ENCODE results near the gene RIMBP2. TPM values are rescaled to one million over a fixed set of nuclear protein-coding genes. Genes with fewer than 3 reads are reported as not detected.

The RIMBP2 gene
- total RNA-seq, 3 donors from 2014 or later = 2.3 to 5.9 (median 5.4) TPM

GRCh38 chr12:130687190-130687589 is 28.9 kb downstream of the RIMBP2 start:
- TF ChIP-seq CTCF (IDR thresholded peaks at IDR 0.05) = no peak
- DNase-seq (no peak), ATAC-seq (no peak)
- Histone ChIP-seq H3K4me3 (no peak overlapping the region), H3K9me3 (no peaks in the 10 kb centered on the region), H3K36me3 (ENCODE audit: low read depth) (no peaks in the 10 kb centered on the region), H3K4me1 (ENCODE audit: low read depth) (no peaks in the 10 kb centered on the region)
- intact Hi-C loops (cut with DNase I, micrococcal nuclease) = no loop called here

GRCh38 chr12:130686511-130686991 is 29.5 kb downstream of the RIMBP2 start:
- Histone ChIP-seq H3K9me3 (no peaks in the 10 kb centered on the region), H3K4me3 (no peak overlapping the region), H3K36me3 (ENCODE audit: low read depth) (no peaks in the 10 kb centered on the region), H3K4me1 (ENCODE audit: low read depth) (no peaks in the 10 kb centered on the region)
- ATAC-seq = no peak
- no peak for DNase-seq
- intact Hi-C loops (cut with DNase I, micrococcal nuclease) = no loop called here
- no peak for TF ChIP-seq CTCF (IDR thresholded peaks at IDR 0.05)

- intact Hi-C loops (cut with DNase I, micrococcal nuclease) = no loop called here
- no peak for DNase-seq
- Histone ChIP-seq H3K36me3 (ENCODE audit: low read depth) (no peaks in the 10 kb centered on the region), H3K9me3 (no peaks in the 10 kb centered on the region), H3K4me3 (no peak overlapping the region), H3K4me1 (ENCODE audit: low read depth) (no peaks in the 10 kb centered on the region)
- no peak for ATAC-seq
- no peak for TF ChIP-seq CTCF (IDR thresholded peaks at IDR 0.05)
Measured at GRCh38 chr12:130685850-130686249, 30.2 kb downstream of the RIMBP2 start.

- Histone ChIP-seq H3K4me3 (no peak overlapping the region), H3K9me3 (no peaks in the 10 kb centered on the region), H3K36me3 (ENCODE audit: low read depth) (no peaks in the 10 kb centered on the region), H3K4me1 (ENCODE audit: low read depth) (no peaks in the 10 kb centered on the region)
- no peak for ATAC-seq
- DNase-seq = no peak
- no peak for TF ChIP-seq CTCF (IDR thresholded peaks at IDR 0.05)
- intact Hi-C loops (cut with DNase I, micrococcal nuclease) = no loop called here
Measured at GRCh38 chr12:130685250-130685787, 30.8 kb downstream of the RIMBP2 start.

- no peak for TF ChIP-seq CTCF (IDR thresholded peaks at IDR 0.05)
- no peaks in the 10 kb centered on the region for H3K4me1 ChIP-seq (ENCODE audit: low read depth)
- no peak overlapping the region for H3K4me3 ChIP-seq
- no peaks in the 10 kb centered on the region for H3K36me3 ChIP-seq (ENCODE audit: low read depth)
- intact Hi-C loops (cut with DNase I, micrococcal nuclease) = no loop called here
- ATAC-seq = no peak
- DNase-seq = no peak
- no peaks in the 10 kb centered on the region for H3K9me3 ChIP-seq
Measured at GRCh38 chr12:130683811-130684210, 32.3 kb downstream of the RIMBP2 start.

- no peaks in the 10 kb centered on the region for H3K9me3 ChIP-seq
- TF ChIP-seq CTCF (IDR thresholded peaks at IDR 0.05) = no peak
- ATAC-seq (no peak), DNase-seq (no peak)
- no peaks in the 10 kb centered on the region for H3K36me3 ChIP-seq (ENCODE audit: low read depth)
- intact Hi-C loops (cut with DNase I, micrococcal nuclease) = no loop called here
- H3K4me1 ChIP-seq (ENCODE audit: low read depth) = no peaks in the 10 kb centered on the region
- H3K4me3 ChIP-seq = no peak overlapping the region
Measured at GRCh38 chr12:130683080-130683479, 33.0 kb downstream of the RIMBP2 start.

Data from mucosa of descending colon (tissue), 3 donors.